WTC11 (cell line): ENCODE data around the gene HSPBAP1. TPM values are rescaled to one million over a fixed set of nuclear protein-coding genes. Genes with fewer than 3 reads are reported as not detected.

Experiments
- ATAC-seq: fragments of 200-7000 bp; cut with Tn5 transposase; 2 replicates; pipeline ENCODE4 v1.10.0; 2021; ENCODE audit warnings: mild to moderate bottlenecking, moderate library complexity
- CTCF ChIA-PET: fragments of 300-600 bp; sonication (Branson Sonifier 250); formaldehyde crosslinking; loops from one replicate; lab custom pipeline; 2021; ENCODE audit warnings: antibody characterized with exemption; lab: Charles Lee
- POLR2A ChIA-PET: fragments of 350-600 bp; sonication (Branson Sonifier 250); formaldehyde crosslinking; loops from one replicate; lab custom pipeline; 2021; ENCODE audit warnings: antibody characterized with exemption; lab: Charles Lee
- DNase-seq: peaks from one replicate; pipeline ENCODE4 v3.0.0; 2021; ENCODE audit warnings: low spot score
- H3K27ac Mint-ChIP-seq: 2 replicates; pipeline ENCODE4 v1.8.0; 2021; ENCODE audit warnings: mixed read lengths
- H3K27me3 Mint-ChIP-seq: 2 replicates; pipeline ENCODE4 v1.8.0; 2021; ENCODE audit warnings: low read depth, mild to moderate bottlenecking, moderate library complexity, mixed read lengths
- H3K36me3 Mint-ChIP-seq: 2 replicates; pipeline ENCODE4 v1.8.0; 2021; ENCODE audit warnings: mixed read lengths
- H3K4me1 Mint-ChIP-seq: 2 replicates; pipeline ENCODE4 v1.8.0; 2022; ENCODE audit warnings: mixed read lengths
- H3K4me3 Mint-ChIP-seq: 2 replicates; pipeline ENCODE4 v1.8.0; 2021; ENCODE audit warnings: mild to moderate bottlenecking, moderate library complexity, mixed read lengths
- H3K9me3 Mint-ChIP-seq: 2 replicates; pipeline ENCODE4 v1.8.0; 2021; ENCODE audit warnings: mixed read lengths
- FOXJ3 ChIP-seq: sonication (generic); formaldehyde crosslinking; IDR thresholded peaks from 2 replicates; pipeline ENCODE4 v1.9.0; 2021; ENCODE audit warnings: missing genetic modification reagents, mild to moderate bottlenecking, borderline replicate concordance
- FOXP1 ChIP-seq: sonication (generic); formaldehyde crosslinking; IDR thresholded peaks from 2 replicates; pipeline ENCODE4 v1.8.0; 2022; ENCODE audit warnings: missing genetic modification reagents, mild to moderate bottlenecking, moderate library complexity, borderline replicate concordance
- GABPB1 ChIP-seq: sonication (generic); formaldehyde crosslinking; IDR thresholded peaks from 2 replicates; pipeline ENCODE4 v1.8.1; 2023; ENCODE audit warnings: mild to moderate bottlenecking, missing genetic modification reagents
- IRF2 ChIP-seq: sonication (generic); formaldehyde crosslinking; IDR thresholded peaks from 2 replicates; pipeline ENCODE4 v1.8.0; 2022; ENCODE audit warnings: low read depth, missing genetic modification reagents, borderline replicate concordance
- JAZF1 ChIP-seq: fragments of 250-450 bp; sonication (Bioruptor Pico); IDR thresholded peaks from 2 replicates; pipeline ENCODE4 v1.9.0; 2021; ENCODE audit warnings: moderate library complexity, mild to moderate bottlenecking, inconsistent platforms
- KAT7 ChIP-seq: sonication (generic); formaldehyde crosslinking; IDR thresholded peaks from 2 replicates; pipeline ENCODE4 v1.8.1; 2023; ENCODE audit warnings: missing genetic modification reagents, mild to moderate bottlenecking, borderline replicate concordance
- MYBL2 ChIP-seq: sonication (generic); formaldehyde crosslinking; IDR thresholded peaks from 2 replicates; pipeline ENCODE4 v1.8.1; 2023; ENCODE audit warnings: mild to moderate bottlenecking, moderate library complexity, missing genetic modification reagents
- NFE2L1 ChIP-seq: sonication (generic); formaldehyde crosslinking; IDR thresholded peaks from 2 replicates; pipeline ENCODE4 v1.8.1; 2023; ENCODE audit warnings: missing genetic modification reagents
- NR3C1 ChIP-seq: sonication (generic); formaldehyde crosslinking; conservative IDR thresholded peaks from 2 replicates; pipeline ENCODE4 v1.8.1; 2023; ENCODE audit warnings: low read depth, mild to moderate bottlenecking, missing genetic modification reagents
- ZNF232 ChIP-seq: sonication (generic); formaldehyde crosslinking; IDR thresholded peaks from 2 replicates; pipeline ENCODE4 v1.8.0; 2022; ENCODE audit warnings: mild to moderate bottlenecking, missing genetic modification reagents
- ZNF263 ChIP-seq: sonication (generic); formaldehyde crosslinking; IDR thresholded peaks from 2 replicates; pipeline ENCODE4 v1.8.1; 2022; ENCODE audit warnings: low read depth, mild to moderate bottlenecking, moderate library complexity, missing genetic modification reagents
- ZNF423 ChIP-seq: fragments of 250-450 bp; sonication (Bioruptor Pico); IDR thresholded peaks from 2 replicates; pipeline ENCODE4 v2.1.2; 2022; ENCODE audit warnings: mild to moderate bottlenecking, moderate library complexity
- ZNF671 ChIP-seq: fragments of 250-450 bp; sonication (Bioruptor Pico); IDR thresholded peaks from 2 replicates; pipeline ENCODE4 v1.8.0; 2021; ENCODE audit warnings: mild to moderate bottlenecking
- total RNA-seq: library from RNA; stranded (reverse); gene quantifications from 3 replicates; pipeline ENCODE4 v1.2.3, GENCODE V29; 2021
- TF ChIP-seq, protein P1 (sequence below): sonication (generic); formaldehyde crosslinking; IDR thresholded peaks from 2 replicates; pipeline ENCODE4 v1.8.0; 2022; ENCODE audit warnings: missing genetic modification reagents
- TF ChIP-seq, protein P2 (sequence below): sonication (generic); formaldehyde crosslinking; IDR thresholded peaks from 2 replicates; pipeline ENCODE4 v1.8.0; 2023; ENCODE audit warnings: mild to moderate bottlenecking, missing genetic modification reagents
- TF ChIP-seq, protein P3 (sequence below): sonication (generic); formaldehyde crosslinking; IDR thresholded peaks from 2 replicates; pipeline ENCODE4 v1.8.1; 2023; ENCODE audit warnings: mild to moderate bottlenecking, missing genetic modification reagents, borderline replicate concordance
- TF ChIP-seq, protein P4 (sequence below): sonication (generic); formaldehyde crosslinking; conservative IDR thresholded peaks from 2 replicates; pipeline ENCODE4 v1.8.1; 2022; ENCODE audit warnings: mild to moderate bottlenecking, missing genetic modification reagents
- TF ChIP-seq, protein P5 (sequence below): fragments of 250-450 bp; sonication (Bioruptor Pico); IDR thresholded peaks from 2 replicates; pipeline ENCODE4 v1.9.0; 2021; ENCODE audit warnings: mild to moderate bottlenecking
- TF ChIP-seq, protein P6 (sequence below): sonication (generic); formaldehyde crosslinking; IDR thresholded peaks from 2 replicates; pipeline ENCODE4 v1.8.1; 2023; ENCODE audit warnings: mild to moderate bottlenecking, missing genetic modification reagents

The HSPBAP1 gene
- total RNA-seq, 1 experiment from 2014 or later: 9.1 TPM

DNA sequence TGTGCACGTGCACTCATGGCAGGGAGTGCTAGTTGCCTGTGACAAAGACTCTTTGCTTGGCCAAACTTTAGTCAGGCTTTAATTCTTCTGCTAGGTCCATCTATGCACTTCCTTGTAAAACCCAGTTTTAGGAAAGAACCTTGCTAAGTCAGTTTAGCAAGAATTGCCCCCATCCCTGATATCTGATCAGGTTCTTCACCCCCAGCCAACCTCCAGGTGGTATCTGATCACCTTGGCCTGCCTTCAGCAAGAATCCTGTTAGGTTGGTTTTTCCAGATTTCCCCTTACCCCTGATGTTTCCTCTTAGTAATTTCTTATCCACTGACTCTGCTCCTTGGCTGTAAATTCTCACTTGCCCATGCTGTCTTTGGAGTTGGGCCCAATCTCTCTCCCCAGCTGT lies 8.4 kb downstream of the HSPBAP1 start (continued):
- TF ChIP-seq, protein P1, sequence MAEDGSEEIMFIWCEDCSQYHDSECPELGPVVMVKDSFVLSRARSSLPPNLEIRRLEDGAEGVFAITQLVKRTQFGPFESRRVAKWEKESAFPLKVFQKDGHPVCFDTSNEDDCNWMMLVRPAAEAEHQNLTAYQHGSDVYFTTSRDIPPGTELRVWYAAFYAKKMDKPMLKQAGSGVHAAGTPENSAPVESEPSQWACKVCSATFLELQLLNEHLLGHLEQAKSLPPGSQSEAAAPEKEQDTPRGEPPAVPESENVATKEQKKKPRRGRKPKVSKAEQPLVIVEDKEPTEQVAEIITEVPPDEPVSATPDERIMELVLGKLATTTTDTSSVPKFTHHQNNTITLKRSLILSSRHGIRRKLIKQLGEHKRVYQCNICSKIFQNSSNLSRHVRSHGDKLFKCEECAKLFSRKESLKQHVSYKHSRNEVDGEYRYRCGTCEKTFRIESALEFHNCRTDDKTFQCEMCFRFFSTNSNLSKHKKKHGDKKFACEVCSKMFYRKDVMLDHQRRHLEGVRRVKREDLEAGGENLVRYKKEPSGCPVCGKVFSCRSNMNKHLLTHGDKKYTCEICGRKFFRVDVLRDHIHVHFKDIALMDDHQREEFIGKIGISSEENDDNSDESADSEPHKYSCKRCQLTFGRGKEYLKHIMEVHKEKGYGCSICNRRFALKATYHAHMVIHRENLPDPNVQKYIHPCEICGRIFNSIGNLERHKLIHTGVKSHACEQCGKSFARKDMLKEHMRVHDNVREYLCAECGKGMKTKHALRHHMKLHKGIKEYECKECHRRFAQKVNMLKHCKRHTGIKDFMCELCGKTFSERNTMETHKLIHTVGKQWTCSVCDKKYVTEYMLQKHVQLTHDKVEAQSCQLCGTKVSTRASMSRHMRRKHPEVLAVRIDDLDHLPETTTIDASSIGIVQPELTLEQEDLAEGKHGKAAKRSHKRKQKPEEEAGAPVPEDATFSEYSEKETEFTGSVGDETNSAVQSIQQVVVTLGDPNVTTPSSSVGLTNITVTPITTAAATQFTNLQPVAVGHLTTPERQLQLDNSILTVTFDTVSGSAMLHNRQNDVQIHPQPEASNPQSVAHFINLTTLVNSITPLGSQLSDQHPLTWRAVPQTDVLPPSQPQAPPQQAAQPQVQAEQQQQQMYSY (CRISPR knock-in tag): no peak
- TF ChIP-seq NFE2L1 (CRISPR knock-in tag): no peak

DNA sequence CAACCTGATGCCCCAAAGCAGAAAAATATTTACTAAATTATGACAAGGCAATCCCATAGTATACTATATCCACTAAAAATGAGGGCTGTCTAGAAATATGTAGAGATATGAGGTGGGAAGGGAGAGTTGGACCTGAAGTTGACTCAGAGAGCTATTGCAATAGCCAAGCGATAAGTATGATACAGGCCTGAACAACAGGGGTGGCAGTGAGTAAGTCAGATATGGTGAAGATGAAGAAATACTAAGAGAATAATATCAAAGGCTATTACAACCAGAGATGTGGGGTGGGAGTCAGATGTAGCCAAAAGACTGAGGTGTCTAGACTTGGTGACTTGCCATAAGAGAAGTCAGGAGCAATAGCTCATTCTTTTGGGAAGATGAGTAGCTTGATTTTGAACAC lies 9.2 kb downstream of the HSPBAP1 start:
- ChIA-PET CTCF (interaction anchor here (0.9 kb wide), 1 partner anchor 30 kb away, joined by 4 read pairs; no protein-coding TSS in a partner anchor), POLR2A (no interaction called here)
- H3K9me3 Mint-ChIP-seq: peaks cover 10% of the 10 kb centered on the region
- H3K27me3 Mint-ChIP-seq: no peaks in the 10 kb centered on the region
- TF ChIP-seq FOXJ3 (CRISPR knock-in tag) (no peak), IRF2 (CRISPR knock-in tag) (no peak), ZNF671 (CRISPR knock-in tag) (no peak), ZNF232 (CRISPR knock-in tag) (no peak), ZNF423 (CRISPR knock-in tag) (no peak), FOXP1 (CRISPR knock-in tag) (no peak), ZNF263 (CRISPR knock-in tag) (no peak), GABPB1 (CRISPR knock-in tag) (no peak), KAT7 (CRISPR knock-in tag) (no peak), MYBL2 (no peak), NR3C1 (no peak), JAZF1 (CRISPR knock-in tag) (no peak)
- TF ChIP-seq, protein P2, sequence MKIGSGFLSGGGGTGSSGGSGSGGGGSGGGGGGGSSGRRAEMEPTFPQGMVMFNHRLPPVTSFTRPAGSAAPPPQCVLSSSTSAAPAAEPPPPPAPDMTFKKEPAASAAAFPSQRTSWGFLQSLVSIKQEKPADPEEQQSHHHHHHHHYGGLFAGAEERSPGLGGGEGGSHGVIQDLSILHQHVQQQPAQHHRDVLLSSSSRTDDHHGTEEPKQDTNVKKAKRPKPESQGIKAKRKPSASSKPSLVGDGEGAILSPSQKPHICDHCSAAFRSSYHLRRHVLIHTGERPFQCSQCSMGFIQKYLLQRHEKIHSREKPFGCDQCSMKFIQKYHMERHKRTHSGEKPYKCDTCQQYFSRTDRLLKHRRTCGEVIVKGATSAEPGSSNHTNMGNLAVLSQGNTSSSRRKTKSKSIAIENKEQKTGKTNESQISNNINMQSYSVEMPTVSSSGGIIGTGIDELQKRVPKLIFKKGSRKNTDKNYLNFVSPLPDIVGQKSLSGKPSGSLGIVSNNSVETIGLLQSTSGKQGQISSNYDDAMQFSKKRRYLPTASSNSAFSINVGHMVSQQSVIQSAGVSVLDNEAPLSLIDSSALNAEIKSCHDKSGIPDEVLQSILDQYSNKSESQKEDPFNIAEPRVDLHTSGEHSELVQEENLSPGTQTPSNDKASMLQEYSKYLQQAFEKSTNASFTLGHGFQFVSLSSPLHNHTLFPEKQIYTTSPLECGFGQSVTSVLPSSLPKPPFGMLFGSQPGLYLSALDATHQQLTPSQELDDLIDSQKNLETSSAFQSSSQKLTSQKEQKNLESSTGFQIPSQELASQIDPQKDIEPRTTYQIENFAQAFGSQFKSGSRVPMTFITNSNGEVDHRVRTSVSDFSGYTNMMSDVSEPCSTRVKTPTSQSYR (CRISPR knock-in tag): no peak
- TF ChIP-seq, protein P3, sequence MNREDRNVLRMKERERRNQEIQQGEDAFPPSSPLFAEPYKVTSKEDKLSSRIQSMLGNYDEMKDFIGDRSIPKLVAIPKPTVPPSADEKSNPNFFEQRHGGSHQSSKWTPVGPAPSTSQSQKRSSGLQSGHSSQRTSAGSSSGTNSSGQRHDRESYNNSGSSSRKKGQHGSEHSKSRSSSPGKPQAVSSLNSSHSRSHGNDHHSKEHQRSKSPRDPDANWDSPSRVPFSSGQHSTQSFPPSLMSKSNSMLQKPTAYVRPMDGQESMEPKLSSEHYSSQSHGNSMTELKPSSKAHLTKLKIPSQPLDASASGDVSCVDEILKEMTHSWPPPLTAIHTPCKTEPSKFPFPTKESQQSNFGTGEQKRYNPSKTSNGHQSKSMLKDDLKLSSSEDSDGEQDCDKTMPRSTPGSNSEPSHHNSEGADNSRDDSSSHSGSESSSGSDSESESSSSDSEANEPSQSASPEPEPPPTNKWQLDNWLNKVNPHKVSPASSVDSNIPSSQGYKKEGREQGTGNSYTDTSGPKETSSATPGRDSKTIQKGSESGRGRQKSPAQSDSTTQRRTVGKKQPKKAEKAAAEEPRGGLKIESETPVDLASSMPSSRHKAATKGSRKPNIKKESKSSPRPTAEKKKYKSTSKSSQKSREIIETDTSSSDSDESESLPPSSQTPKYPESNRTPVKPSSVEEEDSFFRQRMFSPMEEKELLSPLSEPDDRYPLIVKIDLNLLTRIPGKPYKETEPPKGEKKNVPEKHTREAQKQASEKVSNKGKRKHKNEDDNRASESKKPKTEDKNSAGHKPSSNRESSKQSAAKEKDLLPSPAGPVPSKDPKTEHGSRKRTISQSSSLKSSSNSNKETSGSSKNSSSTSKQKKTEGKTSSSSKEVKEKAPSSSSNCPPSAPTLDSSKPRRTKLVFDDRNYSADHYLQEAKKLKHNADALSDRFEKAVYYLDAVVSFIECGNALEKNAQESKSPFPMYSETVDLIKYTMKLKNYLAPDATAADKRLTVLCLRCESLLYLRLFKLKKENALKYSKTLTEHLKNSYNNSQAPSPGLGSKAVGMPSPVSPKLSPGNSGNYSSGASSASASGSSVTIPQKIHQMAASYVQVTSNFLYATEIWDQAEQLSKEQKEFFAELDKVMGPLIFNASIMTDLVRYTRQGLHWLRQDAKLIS (CRISPR knock-in tag): no peak
- TF ChIP-seq, protein P4, sequence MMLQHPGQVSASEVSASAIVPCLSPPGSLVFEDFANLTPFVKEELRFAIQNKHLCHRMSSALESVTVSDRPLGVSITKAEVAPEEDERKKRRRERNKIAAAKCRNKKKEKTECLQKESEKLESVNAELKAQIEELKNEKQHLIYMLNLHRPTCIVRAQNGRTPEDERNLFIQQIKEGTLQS (CRISPR knock-in tag): no peak
- TF ChIP-seq, protein P5, sequence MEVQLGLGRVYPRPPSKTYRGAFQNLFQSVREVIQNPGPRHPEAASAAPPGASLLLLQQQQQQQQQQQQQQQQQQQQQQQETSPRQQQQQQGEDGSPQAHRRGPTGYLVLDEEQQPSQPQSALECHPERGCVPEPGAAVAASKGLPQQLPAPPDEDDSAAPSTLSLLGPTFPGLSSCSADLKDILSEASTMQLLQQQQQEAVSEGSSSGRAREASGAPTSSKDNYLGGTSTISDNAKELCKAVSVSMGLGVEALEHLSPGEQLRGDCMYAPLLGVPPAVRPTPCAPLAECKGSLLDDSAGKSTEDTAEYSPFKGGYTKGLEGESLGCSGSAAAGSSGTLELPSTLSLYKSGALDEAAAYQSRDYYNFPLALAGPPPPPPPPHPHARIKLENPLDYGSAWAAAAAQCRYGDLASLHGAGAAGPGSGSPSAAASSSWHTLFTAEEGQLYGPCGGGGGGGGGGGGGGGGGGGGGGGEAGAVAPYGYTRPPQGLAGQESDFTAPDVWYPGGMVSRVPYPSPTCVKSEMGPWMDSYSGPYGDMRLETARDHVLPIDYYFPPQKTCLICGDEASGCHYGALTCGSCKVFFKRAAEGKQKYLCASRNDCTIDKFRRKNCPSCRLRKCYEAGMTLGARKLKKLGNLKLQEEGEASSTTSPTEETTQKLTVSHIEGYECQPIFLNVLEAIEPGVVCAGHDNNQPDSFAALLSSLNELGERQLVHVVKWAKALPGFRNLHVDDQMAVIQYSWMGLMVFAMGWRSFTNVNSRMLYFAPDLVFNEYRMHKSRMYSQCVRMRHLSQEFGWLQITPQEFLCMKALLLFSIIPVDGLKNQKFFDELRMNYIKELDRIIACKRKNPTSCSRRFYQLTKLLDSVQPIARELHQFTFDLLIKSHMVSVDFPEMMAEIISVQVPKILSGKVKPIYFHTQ: no peak
- TF ChIP-seq, protein P6, sequence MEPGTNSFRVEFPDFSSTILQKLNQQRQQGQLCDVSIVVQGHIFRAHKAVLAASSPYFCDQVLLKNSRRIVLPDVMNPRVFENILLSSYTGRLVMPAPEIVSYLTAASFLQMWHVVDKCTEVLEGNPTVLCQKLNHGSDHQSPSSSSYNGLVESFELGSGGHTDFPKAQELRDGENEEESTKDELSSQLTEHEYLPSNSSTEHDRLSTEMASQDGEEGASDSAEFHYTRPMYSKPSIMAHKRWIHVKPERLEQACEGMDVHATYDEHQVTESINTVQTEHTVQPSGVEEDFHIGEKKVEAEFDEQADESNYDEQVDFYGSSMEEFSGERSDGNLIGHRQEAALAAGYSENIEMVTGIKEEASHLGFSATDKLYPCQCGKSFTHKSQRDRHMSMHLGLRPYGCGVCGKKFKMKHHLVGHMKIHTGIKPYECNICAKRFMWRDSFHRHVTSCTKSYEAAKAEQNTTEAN: no peak
- ATAC-seq (no peak), DNase-seq (no peak)
- H3K4me1 Mint-ChIP-seq: no peaks in the 10 kb centered on the region
- H3K36me3 Mint-ChIP-seq: peaks cover 13% of the 10 kb centered on the region
- H3K4me3 Mint-ChIP-seq: no peak overlapping the region
- H3K27ac Mint-ChIP-seq: no peak overlapping the region
